ENCODE measurements around the gene MUC15.

DNA sequence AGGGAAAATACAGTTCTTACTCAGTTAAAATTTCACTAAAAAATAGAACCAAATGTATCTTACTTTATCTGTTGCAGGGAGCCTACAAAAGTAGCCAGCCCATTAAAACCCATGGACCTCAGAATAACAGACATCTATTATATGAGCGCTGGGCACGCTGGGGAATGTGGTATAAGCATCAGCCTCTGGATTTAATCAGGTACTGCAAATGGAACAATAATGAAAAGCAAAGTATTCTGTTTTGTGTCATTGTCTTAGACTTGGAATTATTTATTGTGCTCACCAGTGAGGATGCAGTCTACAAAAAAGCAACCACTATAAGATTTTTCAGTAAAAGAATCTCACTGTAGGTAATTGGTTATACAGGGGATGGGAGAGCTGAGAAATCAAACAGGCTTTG is 30.2 kb downstream of the MUC15 start:
- TF ChIP-seq, protein P1, sequence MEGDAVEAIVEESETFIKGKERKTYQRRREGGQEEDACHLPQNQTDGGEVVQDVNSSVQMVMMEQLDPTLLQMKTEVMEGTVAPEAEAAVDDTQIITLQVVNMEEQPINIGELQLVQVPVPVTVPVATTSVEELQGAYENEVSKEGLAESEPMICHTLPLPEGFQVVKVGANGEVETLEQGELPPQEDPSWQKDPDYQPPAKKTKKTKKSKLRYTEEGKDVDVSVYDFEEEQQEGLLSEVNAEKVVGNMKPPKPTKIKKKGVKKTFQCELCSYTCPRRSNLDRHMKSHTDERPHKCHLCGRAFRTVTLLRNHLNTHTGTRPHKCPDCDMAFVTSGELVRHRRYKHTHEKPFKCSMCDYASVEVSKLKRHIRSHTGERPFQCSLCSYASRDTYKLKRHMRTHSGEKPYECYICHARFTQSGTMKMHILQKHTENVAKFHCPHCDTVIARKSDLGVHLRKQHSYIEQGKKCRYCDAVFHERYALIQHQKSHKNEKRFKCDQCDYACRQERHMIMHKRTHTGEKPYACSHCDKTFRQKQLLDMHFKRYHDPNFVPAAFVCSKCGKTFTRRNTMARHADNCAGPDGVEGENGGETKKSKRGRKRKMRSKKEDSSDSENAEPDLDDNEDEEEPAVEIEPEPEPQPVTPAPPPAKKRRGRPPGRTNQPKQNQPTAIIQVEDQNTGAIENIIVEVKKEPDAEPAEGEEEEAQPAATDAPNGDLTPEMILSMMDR (IDR thresholded peaks at IDR 0.05; ENCODE audit: low read length), result no peak
- no peak for TF ChIP-seq EZH2 (IDR thresholded peaks at IDR 0.05; ENCODE audit: borderline replicate concordance, low read length)
